Measurements from ENCODE around the gene ANTKMT.

Gene ANTKMT

GRCh38 chr16:734981-735881, 14.3 kb downstream of the ANTKMT start:
- peaks cover 6% of the 10 kb centered on the region; the same call in 1 of the 2 replicates for H3K79me2 ChIP-seq (ENCODE audit: low read length)
- H3K36me3 ChIP-seq (replicated peaks; ENCODE audit: low read depth, low read length): peaks cover 11% of the 10 kb centered on the region
- 0 out of 2 replicates have a peak overlapping the region, but pooled peaks have one; percentile 5 for H3K4me3 ChIP-seq (ENCODE audit: low read length)
- H3K27me3 ChIP-seq (ENCODE audit: low read depth, low read length): no peaks in the 10 kb centered on the region
- TF ChIP-seq EZH2phosphoT487 (IDR thresholded peaks at IDR 0.05; ENCODE audit: low read depth) (no peak), CTCF (IDR thresholded peaks at IDR 0.05; ENCODE audit: low read depth, low read length) (no peak)
- H3K9me3 ChIP-seq (ENCODE audit: insufficient read depth, low read length): no peaks in the 10 kb centered on the region
- H3K4me2 ChIP-seq (ENCODE audit: low read length): peak overlapping the region; percentile 18
- H4K20me1 ChIP-seq (ENCODE audit: insufficient read depth, low read length): no peaks in the 10 kb centered on the region
- peaks cover 30% of the 10 kb centered on the region for H3K4me1 ChIP-seq (ENCODE audit: low read length)
- peak overlapping the region; percentile 42; the same call in 1 of the 2 replicates for H3K9ac ChIP-seq (ENCODE audit: low read length)
- peak overlapping the region; percentile 66 for H3K27ac ChIP-seq (ENCODE audit: low read length)
- no peak overlapping the region for H2AFZ ChIP-seq (ENCODE audit: low read depth, low read length)

- H3K9me3 ChIP-seq (ENCODE audit: insufficient read depth, low read length): no peaks in the 10 kb centered on the region
- peak overlapping the region; percentile 42; the same call in 1 of the 2 replicates for H3K9ac ChIP-seq (ENCODE audit: low read length)
- H3K36me3 ChIP-seq (replicated peaks; ENCODE audit: low read depth, low read length): peaks cover 11% of the 10 kb centered on the region
- 0 out of 2 replicates have a peak overlapping the region, but pooled peaks have one; percentile 5 for H3K4me3 ChIP-seq (ENCODE audit: low read length)
- peaks cover 8% of the 10 kb centered on the region; the same call in 1 of the 2 replicates for H3K79me2 ChIP-seq (ENCODE audit: low read length)
- TF ChIP-seq CTCF (IDR thresholded peaks at IDR 0.05; ENCODE audit: low read depth, low read length) (no peak), EZH2phosphoT487 (IDR thresholded peaks at IDR 0.05; ENCODE audit: low read depth) (no peak)
- no peaks in the 10 kb centered on the region for H3K27me3 ChIP-seq (ENCODE audit: low read depth, low read length)
- H2AFZ ChIP-seq (ENCODE audit: low read depth, low read length): no peak overlapping the region
- H3K27ac ChIP-seq (ENCODE audit: low read length): peak overlapping the region; percentile 66
- peak overlapping the region; percentile 18 for H3K4me2 ChIP-seq (ENCODE audit: low read length)
- no peaks in the 10 kb centered on the region for H4K20me1 ChIP-seq (ENCODE audit: insufficient read depth, low read length)
- peaks cover 30% of the 10 kb centered on the region for H3K4me1 ChIP-seq (ENCODE audit: low read length)
Observed at GRCh38 chr16:735982-736453, 15.1 kb downstream of the ANTKMT start.

GRCh38 chr16:736936-737481, 16.1 kb downstream of the ANTKMT start:
- no peak overlapping the region for H3K4me2 ChIP-seq (ENCODE audit: low read length)
- H3K27me3 ChIP-seq (ENCODE audit: low read depth, low read length): no peaks in the 10 kb centered on the region
- H3K79me2 ChIP-seq (ENCODE audit: low read length): peaks cover 8% of the 10 kb centered on the region; the same call in 1 of the 2 replicates
- no peak overlapping the region for H3K9ac ChIP-seq (ENCODE audit: low read length)
- no peak overlapping the region for H3K4me3 ChIP-seq (ENCODE audit: low read length)
- no peaks in the 10 kb centered on the region for H4K20me1 ChIP-seq (ENCODE audit: insufficient read depth, low read length)
- H3K9me3 ChIP-seq (ENCODE audit: insufficient read depth, low read length): no peaks in the 10 kb centered on the region
- TF ChIP-seq EZH2phosphoT487 (IDR thresholded peaks at IDR 0.05; ENCODE audit: low read depth) (no peak), CTCF (IDR thresholded peaks at IDR 0.05; ENCODE audit: low read depth, low read length) (no peak)
- H3K4me1 ChIP-seq (ENCODE audit: low read length): peaks cover 30% of the 10 kb centered on the region
- H3K36me3 ChIP-seq (replicated peaks; ENCODE audit: low read depth, low read length): peaks cover 11% of the 10 kb centered on the region
- no peak overlapping the region for H2AFZ ChIP-seq (ENCODE audit: low read depth, low read length)
- peak overlapping the region; percentile 66; the same call in 1 of the 2 replicates for H3K27ac ChIP-seq (ENCODE audit: low read length)

All from OCI-LY3 (cell line).